Activated CD4-positive, alpha-beta T cell treated with anti-CD3 and anti-CD28 coated beads, Interleukin-2, amount 50 U/mL, for 48 hours (primary cell): ENCODE measurements around the gene ARHGEF12.

Experiments used
- DNase-seq, 2 experiments: peaks; one replicate each; pipeline ENCODE4 v3.0.0-alpha.2; 2020

Gene ARHGEF12

GRCh38 chr11:120317689-120318480 lies 18.3 kb upstream of the ARHGEF12 start:
- DNase-seq, result no peak

GRCh38 chr11:120318906-120319305 lies 17.3 kb upstream of the ARHGEF12 start:
- DNase-seq, result no peak

- peak; percentile 57 to 64 for DNase-seq
Measured at GRCh38 chr11:120324932-120325810, 11.0 kb upstream of the ARHGEF12 start, which contains the start of gene TLCD5. TLCD5 (plus strand) TSS chr11:120325299; CDS start chr11:120327442, 2,143 bp downstream.

- DNase-seq, result no peak
Measured at GRCh38 chr11:120326228-120326627, 10.0 kb upstream of the ARHGEF12 start.

- no peak for DNase-seq
Measured at GRCh38 chr11:120326845-120327281, 9.3 kb upstream of the ARHGEF12 start.

GRCh38 chr11:120327311-120327710 lies 8.9 kb upstream of the ARHGEF12 start:
- DNase-seq, result no peak

GRCh38 chr11:120329556-120329955 lies 6.7 kb upstream of the ARHGEF12 start:
- DNase-seq, result no peak

- no peak for DNase-seq
Measured at GRCh38 chr11:120330045-120330444, 6.2 kb upstream of the ARHGEF12 start.

GRCh38 chr11:120331301-120331996 lies 4.8 kb upstream of the ARHGEF12 start:
- DNase-seq, result no peak

GRCh38 chr11:120332822-120333716 lies 3.1 kb upstream of the ARHGEF12 start:
- DNase-seq, result no peak

- DNase-seq, result no peak
Measured at GRCh38 chr11:120333801-120334200, 2.4 kb upstream of the ARHGEF12 start.

- DNase-seq, result no peak
Measured at GRCh38 chr11:120334332-120334731, 1.9 kb upstream of the ARHGEF12 start.

GRCh38 chr11:120334894-120335462 lies 1.2 kb upstream of the ARHGEF12 start:
- DNase-seq, result peak; percentile 50 to 62

- peak in 1 of 2 experiments; percentile 30 for DNase-seq
Measured at GRCh38 chr11:120335556-120335907, 681 bp upstream of the ARHGEF12 start.

GRCh38 chr11:120336641-120337354 lies 585 bp downstream of the ARHGEF12 start:
- peak; percentile 48 to 57 for DNase-seq

GRCh38 chr11:120337355-120338106 lies 1.3 kb downstream of the ARHGEF12 start:
- DNase-seq, result no peak

GRCh38 chr11:120338107-120338933 lies 2.1 kb downstream of the ARHGEF12 start:
- DNase-seq, result no peak

- DNase-seq, result no peak
Measured at GRCh38 chr11:120339394-120339890, 3.2 kb downstream of the ARHGEF12 start.

- DNase-seq, result no peak
Measured at GRCh38 chr11:120340529-120340928, 4.3 kb downstream of the ARHGEF12 start.
